EL (cell line): Measurements from ENCODE around the gene SERINC2.
"Not testable (repeated sequence)": the region's sequence is repeated elsewhere in the genome, so short reads cannot be mapped to it uniquely, and the experiment has no call there.

Source experiments
- DNase-seq: peaks from one replicate; pipeline ENCODE4 v3.0.0-alpha.2; 2016

The SERINC2 gene

DNA sequence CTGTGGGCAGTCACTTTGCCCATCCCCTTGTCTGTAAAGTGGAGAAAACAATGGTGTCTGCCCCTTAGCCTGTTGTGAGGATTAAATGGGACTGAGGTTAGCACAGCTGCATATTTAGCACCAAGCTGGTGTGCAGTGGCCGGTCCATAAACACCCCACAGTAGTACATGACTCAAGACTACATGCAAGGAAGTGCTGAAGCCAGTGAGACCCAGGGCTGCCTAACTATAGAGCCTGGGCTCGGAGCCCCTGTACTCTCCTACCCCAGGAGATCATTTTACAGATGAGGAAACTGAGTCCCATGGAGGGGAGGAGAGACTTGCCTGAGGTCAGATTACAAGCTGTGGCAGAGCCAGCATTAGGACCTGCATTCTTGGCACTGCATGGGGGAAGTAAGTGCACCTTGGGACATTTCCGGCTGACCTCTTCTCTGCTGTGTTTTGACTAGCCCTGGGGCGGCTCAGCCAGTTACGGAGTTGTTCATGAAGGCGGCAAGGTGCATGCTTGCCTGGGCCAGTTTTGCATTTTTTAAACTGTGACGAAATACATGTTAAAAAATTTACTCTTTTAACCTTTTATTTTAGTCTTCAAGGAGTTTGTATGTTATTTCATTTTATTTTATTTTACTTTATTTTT is 3.2 kb downstream of the SERINC2 start:
- DNase-seq: no peak

DNA sequence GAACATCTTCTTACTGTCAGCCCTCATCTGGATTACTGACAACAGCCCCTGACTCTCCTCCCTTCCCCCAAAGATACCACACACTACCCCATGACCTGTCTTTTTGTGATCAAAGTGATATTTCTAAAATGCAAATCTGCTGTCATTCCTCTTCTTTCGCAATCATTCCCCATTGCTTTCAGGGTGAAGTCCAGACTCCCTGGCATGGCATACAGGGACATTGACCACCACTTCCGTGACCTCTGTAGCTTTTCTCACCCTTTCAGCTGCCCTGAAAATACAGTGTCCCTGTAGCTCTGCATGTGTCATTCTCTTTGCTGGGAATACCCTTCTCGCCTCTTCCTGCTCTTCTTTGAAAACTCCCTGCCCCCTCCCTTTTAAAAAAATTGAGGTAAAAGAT is 4.1 kb downstream of the SERINC2 start:
- DNase-seq: no peak

DNA sequence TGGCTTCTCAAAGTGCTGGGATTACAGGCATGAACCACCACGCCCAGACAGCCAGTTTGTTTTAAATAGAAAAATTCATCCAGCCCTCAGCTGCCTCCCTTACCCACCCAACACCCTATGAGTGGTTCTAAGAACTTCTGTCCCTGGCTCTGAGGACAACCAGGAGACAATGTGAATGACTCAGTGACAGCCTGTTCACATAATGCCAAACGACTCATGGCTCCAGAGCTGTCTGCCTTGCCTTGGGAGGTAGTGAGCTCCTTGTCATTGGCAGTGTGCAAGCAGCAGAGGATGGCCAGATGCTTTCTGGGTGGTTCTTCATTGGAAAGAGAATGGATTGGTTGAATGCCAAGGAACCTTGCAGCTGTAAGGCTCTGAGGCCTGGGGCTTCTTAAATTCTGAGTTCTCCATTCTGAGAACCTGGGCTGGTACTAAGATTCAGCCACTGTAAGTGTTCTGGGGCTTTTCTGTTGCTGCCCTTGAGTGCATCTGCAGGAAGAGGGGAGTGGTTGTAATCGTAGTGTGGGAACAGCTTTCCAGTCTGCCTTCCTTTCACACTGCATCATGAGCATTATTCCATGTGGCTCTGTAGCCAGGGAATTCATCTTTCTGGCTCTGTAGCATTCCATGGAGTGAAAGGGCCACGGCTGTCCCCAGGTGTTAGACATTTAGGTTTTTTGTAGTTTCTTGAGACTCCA is 5.8 kb downstream of the SERINC2 start:
- no peak for DNase-seq

DNA sequence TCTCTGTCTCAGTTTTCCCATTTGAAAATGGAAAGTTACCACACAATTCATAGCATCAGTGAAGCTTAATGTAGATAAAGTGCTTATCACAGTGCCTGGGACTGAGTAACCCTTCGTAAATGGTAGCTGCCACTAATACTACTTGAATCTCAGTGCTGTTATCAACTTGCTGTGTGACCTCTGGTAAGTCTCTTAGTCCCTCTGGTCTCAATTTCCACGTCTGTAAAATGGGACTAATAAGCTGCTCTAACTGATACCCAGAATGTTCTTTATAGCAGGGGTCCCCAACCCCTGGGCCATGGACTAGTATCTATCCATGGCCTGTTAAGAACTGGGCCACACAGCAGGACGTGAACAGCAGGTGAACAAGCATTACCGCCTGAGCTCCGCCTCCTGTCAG is 7.7 kb downstream of the SERINC2 start:
- DNase-seq: no peak

DNA sequence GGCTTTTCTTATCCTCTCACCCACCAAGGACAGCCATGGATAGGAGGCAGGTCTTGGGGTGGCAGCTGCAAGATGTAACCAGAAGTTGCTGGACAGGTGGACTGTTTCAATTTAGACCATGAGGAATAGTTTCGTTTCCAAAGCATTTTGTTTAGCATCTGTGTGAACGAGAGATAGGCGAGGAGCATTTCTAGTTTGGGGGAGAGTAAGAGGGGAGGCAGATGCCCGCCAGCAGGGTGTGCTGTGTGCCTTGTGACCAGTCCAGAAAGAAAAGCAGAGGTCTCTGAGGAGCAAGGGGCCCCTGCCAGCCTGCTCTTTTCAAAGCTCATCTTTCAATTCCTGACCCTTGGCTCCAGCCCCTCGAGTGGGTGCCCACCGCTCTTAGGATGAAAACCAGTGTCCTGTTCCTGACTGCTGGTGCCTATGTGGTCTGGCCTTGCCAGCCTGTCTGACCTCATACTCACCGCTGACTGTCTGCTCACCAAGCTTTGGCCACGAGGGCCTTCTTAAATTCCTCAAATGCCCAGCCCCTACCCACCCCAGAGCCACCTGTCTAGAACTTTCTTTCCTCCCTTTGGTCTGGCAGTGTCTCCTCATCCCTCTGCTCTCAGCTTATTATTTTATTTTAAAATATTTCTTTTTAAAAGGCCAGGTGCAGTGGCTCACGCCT is 8.5 kb downstream of the SERINC2 start:
- DNase-seq: peak; percentile 31

DNA sequence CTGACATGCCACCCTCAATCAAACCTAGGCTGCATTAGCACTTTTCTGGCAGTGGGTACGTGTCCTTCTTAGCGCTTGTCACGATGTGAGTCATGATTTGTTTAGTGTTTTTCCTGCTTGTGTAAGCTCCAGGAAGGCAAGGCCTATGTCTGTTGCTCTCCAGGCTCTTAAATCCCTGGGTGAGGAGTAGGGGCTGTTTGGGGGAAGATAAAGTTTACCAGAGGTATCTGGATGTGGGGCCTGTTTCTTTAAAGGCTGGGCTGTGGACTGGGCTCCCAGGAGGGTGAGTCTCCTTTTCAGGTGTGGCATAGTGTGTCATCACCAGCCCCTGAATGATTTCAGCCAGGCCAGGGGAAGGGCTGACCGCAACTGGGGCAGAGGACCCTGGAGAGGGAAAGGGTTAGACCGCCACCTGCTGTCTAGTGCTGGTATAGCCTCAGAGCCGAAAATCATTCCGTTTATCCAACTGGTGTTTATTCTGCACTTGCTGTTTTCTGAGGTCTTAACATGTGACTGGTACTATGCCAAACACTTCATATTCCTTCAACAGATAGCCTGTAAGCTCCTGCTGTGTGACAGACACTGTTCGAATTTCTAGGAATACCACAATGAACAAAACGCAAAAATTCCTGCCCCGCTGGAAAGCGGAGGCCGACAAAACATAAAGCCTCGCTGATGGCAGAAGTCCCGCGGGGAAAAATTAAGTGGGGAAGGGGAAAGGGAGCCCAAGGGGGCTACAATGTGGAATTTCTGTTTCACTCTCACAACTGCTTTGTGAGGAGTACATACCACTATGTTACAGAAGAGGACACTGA is 9.7 kb downstream of the SERINC2 start:
- DNase-seq: peak; percentile 84

DNA sequence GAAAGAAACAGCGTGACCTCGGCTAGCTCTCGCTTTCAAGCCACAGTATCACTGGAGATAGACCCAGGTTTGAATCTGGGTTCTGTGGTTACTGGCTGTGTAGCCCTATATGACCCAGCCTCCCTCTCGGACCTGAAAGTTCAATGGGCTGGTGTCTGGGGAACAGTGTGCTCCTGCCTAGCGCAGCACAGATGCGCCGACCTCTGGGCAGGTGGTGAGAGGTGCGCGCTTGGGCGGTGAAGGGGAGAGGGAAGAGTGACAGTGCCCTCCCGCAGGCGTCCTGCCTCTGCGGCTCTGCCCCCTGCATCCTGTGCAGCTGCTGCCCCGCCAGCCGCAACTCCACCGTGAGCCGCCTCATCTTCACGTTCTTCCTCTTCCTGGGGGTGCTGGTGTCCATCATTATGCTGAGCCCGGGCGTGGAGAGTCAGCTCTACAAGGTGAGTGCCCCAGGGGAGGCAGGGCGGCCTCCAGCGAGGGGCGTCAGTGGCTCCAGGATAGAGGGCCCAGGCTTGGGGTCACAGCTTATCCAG is 10.5 kb downstream of the SERINC2 start:
- DNase-seq: no peak

DNA sequence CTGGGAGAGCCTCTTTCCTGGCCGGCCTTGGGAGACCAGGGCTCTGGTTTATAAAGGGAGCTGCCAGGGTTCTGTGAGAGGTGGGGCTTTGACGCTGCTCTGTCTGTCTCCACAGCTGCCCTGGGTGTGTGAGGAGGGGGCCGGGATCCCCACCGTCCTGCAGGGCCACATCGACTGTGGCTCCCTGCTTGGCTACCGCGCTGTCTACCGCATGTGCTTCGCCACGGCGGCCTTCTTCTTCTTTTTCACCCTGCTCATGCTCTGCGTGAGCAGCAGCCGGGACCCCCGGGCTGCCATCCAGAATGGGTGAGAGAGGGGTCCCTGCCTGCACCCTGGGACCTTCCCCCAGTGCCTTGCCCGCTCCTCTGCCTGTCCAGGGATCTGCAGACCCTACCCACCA is 11.6 kb downstream of the SERINC2 start:
- DNase-seq: no peak

DNA sequence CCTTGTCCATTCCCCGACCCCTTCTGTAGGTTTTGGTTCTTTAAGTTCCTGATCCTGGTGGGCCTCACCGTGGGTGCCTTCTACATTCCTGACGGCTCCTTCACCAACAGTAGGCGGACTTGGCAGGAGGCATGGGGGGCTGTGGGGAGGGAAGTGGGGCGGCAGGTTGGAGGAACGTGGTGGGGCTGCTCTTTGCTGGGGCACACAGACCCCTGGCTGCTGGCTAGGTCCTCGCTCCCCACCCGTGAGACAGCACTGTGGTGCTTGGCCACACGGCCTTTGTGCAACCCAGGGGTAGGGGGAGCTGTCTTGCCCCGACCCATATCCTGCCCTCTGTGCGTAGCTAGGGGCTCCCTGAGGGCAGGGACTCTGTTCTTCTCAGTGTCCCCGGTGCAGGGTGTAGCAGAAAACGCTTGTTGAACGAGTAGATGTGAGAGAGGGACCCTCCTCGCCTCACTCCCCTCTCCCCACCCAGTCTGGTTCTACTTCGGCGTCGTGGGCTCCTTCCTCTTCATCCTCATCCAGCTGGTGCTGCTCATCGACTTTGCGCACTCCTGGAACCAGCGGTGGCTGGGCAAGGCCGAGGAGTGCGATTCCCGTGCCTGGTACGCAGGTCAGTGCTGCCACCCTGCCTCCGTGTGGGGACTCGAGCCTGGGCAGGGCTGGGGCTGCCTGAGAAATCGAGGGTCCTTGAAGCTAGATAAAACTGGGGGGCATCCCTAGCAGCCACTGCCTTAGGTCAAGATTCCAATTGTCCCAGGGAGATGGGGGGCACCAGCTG is 12.5 kb downstream of the SERINC2 start:
- DNase-seq: no peak

DNA sequence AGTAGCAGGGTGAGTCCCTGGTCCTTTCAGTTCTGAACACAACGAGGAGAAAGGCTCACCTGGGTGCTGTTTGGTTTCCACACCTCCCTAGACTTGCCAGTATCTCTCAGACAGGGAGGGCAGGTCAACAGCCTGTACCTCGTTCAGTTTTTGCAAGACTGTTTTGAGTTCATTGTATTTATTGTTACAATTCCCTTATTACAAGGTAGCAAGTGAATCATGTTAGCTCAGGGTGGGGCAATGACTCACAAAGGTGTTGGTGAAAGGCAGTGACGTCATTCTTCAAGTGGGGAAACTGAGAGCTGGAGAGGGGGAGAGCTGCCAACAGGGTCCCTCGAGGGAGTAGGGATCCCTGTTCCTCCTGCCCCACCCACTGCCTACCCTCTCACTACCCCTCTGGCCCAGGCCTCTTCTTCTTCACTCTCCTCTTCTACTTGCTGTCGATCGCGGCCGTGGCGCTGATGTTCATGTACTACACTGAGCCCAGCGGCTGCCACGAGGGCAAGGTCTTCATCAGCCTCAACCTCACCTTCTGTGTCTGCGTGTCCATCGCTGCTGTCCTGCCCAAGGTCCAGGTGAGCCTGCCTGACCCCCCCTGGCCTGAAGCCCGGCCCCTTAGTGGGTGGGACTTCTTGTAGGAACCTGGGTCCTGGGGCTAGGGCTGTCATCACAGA is 13.4 kb downstream of the SERINC2 start:
- no peak for DNase-seq

DNA sequence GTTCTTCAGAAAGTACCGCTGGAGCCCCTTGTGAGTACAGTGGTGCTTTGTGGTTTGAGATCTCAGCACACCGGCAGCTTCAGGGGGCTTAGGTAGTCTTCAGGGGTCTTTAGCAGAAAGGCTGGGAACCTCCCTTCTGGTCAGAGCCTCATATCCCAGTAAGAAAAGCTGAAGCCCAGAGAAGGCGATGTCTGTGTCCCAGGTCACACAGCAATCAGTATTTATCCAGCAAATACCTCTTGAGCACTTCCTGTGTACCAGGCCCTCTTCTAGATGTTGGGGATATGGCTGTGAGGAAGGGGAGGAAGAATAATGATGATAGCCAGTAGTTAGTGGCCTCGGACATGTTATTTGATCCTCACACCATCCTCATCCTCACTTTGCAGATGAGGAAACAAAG is 14.3 kb downstream of the SERINC2 start:
- no peak for DNase-seq

DNA sequence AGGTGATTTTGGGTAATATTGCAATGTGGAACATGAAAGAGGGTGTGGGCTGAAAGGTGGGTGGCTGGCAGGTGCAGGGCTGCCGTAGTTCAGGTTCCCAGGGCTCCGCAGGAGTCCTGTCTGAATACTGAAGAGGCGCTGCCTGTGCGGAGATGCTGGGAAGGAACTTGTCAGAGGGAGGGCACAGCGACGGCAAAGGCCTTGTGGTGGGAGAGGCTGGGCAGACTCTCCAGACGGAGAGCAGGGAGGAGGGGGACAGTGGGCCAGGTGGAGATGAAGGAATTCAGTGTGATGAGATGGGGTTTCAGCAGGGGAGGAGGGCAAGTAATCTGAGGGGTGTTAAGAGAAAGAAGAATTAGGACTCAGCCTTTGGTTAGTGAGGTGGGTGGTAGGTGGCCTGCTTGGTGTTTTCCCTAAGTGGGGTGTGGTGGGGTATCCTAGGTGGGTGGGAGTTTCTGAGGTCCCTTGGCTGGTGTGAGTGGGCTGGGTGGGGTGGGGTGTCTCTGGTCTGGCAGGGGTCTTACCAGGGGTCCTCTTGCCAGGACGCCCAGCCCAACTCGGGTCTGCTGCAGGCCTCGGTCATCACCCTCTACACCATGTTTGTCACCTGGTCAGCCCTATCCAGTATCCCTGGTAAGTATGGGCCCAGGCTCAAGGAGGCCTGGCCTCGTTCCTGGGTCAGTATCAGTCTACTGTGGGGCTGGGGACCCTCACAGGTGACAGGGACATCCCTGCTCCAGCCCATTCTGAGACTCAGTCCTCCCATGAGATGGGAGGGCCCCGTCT is 15.6 kb downstream of the SERINC2 start:
- DNase-seq: no peak

DNA sequence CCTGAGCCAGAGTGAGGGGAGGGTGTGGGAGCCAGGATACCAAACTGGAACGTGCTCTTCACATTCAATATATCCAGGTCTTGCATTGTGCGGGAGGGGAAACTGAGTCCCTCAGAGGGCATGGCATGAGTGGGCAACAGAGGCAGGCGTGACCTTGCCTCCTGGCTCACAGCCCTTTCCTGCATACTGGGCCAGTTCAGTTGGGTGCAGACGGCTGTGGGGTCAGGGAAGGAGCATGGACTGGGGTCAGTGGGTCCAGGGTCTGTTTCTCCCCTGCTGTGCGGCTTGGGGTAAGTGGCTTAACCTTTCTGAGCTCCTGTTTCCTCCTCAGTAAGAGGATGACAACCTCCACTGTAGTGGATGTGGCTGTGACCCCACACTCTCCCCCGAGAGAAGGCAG is 16.6 kb downstream of the SERINC2 start:
- DNase-seq: no peak

DNA sequence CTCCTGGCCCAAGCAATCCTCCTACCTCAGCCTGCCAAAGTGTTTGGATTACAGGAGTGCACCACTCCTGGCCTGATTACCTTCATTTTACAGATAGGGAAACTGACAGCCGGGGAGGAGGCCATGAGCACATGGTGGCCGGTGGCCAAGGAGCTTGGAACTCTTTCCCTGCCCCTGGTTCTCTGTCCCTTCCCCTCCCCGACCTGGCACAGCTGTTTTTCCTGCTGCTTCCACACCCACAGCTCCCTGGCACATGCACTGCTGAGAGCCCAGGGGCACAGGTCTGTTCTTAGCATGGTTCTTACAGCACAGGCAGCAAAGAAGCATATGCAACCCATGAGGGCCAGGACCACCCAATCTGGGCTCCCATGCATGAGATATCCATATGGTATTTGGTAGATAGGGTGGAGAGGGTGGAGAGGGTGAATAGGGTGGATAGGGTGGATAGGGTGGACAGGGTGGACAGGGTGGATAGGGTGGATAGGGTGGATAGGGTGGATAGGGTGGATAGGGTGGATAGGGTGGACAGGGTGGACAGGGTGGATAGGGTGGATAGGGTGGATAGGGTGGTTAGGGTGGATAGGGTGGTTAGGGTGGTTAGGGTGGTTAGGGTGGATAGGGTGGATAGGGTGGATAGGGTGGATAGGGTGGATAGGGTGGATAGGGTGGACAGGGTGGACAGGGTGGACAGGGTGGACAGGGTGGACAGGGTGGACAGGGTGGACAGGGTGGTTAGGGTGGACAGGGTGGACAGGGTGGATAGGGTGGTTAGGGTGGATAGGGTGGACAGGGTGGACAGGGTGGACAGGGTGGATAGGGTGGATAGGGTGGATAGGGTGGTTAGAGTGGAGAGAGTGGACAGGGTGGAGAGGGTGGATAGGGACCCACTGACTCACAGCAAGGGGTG is 18.6 kb downstream of the SERINC2 start:
- not testable (repeated sequence) for DNase-seq

DNA sequence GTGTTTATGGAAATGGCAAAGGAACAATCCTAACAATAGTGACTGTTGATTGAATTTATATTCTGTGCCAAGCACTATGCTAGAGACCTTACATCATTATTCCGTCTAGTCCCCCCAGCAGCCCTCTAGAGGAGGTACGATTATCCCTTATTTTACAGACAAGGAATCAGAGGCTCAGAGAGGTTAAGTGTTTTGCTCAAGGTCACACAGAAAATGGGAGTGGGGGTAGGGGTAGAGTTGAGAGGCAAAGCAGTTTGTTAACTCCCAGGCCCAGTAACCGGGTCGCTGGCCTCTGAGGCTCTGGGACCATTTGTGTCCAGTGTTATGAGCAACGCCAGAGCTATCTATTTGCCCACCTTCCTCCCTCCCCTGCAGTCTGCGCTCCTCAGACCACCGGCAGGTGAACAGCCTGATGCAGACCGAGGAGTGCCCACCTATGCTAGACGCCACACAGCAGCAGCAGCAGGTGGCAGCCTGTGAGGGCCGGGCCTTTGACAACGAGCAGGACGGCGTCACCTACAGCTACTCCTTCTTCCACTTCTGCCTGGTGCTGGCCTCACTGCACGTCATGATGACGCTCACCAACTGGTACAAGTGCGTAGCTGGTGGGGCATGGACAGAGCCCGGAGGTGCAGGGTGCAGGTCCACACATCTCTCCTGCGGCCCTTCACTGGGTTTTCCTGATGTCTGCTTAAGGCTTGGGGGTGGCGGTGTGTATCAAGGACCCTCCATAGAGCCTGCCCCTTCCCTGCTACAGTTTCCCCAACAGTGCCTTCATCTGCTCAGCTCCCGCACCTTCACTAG is 19.8 kb downstream of the SERINC2 start:
- no peak for DNase-seq

DNA sequence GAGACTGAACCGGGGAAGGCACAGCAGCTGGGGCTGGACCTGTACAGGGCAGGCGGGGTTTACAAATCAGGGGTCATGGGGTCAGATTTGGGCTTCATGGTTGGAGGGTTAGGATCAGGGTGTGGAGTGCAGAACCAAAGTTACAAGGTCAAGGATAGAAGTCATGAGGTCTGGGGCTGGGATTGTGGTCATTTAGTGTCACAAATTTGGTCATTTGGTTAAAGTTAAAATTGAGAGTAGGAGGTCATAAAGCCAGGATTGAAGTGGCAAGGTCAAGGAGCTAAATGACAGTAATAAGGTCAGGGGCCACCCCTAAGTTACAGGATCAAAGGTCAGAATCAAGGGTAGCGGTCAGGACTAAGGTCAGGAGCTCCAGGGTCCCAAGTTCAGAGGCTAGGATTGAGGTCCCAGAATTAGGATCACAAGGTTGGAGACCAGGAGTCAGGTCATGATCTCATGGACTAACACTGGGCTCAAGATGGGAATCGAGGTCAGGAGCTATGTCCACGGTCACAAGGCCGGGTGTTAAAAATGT is 20.4 kb downstream of the SERINC2 start:
- no peak for DNase-seq

DNA sequence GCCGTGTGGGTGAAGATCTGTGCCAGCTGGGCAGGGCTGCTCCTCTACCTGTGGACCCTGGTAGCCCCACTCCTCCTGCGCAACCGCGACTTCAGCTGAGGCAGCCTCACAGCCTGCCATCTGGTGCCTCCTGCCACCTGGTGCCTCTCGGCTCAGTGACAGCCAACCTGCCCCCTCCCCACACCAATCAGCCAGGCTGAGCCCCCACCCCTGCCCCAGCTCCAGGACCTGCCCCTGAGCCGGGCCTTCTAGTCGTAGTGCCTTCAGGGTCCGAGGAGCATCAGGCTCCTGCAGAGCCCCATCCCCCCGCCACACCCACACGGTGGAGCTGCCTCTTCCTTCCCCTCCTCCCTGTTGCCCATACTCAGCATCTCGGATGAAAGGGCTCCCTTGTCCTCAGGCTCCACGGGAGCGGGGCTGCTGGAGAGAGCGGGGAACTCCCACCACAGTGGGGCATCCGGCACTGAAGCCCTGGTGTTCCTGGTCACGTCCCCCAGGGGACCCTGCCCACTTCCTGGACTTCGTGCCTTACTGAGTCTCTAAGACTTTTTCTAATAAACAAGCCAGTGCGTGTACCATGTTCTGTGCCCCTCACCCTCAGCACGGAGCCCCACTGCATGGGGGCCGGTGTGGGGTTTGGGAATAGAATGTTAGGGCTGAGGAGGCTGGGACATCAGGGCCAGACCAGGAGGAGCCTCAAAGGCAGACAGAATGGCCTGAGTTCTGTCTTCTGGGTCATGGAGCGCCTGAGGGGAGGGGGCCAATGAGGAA is 21.3 kb downstream of the SERINC2 start:
- DNase-seq: no peak

DNA sequence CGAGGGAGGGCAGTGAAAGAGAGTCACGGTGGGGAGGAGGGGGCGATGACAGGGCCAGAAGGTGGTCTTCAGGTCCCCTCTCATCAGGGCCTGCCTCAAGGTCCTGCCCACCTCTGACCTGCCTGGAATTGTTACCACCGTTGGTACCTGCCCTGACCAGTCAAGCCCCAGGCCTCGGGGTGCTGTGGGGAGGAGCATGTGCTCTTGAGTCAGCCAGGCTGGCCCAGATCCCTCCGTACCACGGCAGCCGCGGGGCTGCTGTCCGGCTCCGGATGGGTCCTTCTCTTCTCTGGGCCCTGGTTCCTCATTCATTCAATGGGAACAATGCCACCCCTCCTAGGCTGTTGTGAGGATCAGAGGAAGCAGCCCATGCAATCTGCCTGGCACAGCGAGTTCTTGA is 22.0 kb downstream of the SERINC2 start:
- DNase-seq: no peak
